ENCODE data around the gene ADGRA3. TPM values are rescaled to one million over a fixed set of nuclear protein-coding genes. Genes with fewer than 3 reads are reported as not detected.

ADGRA3 gene
- total RNA-seq, result 100 to 1,000 TPM in 1 of 6 experiments, 10 to 100 TPM in 5; 25.0 to 146 (median 60.2) TPM
- long read RNA-seq, partial matches to known transcripts, result 3 of 9 reads
- long read RNA-seq, other reads (novel, unspliced or antisense), result 6 of 9 reads

- TF ChIP-seq POLR2A (IDR thresholded peaks at IDR 0.05) (peak; percentile 71), CTCF (IDR thresholded peaks at IDR 0.05) (no peak)
- intact Hi-C loops (cut with DNase I), result loop anchor here (5.0 to 10.0 kb wide), 2 partner anchors 79 to 81 kb away; no protein-coding TSS in a partner anchor
- H3K4me1 ChIP-seq, result peaks cover 0 to 28% (median 8%) of the 10 kb centered on the region in 4 donors
- peak; percentile 85 to 88 (median 86) for DNase-seq
- H3K4me3 ChIP-seq, result peak within 1 kb of the TSS; percentile 49 to 69 (median 62)
- no peaks in the 10 kb centered on the region for H3K36me3 ChIP-seq
- 3% methylated on average over 8 of the region's 74 CpGs for WGBS (ENCODE audit: insufficient coverage, low coverage, low lambda C conversion rate, missing lambda C conversion rate)
- peak; percentile 82 to 92 (median 84) for ATAC-seq
- no peaks in the 10 kb centered on the region for H3K27me3 ChIP-seq
- peak within 1 kb of the TSS; percentile 34 to 92 (median 85) for H3K27ac ChIP-seq
- no peaks in the 10 kb centered on the region for H3K9me3 ChIP-seq
Observed at GRCh38 chr4:22515888-22516541, at the start of gene ADGRA3. Gene ADGRA3, minus strand, starts transcription at chr4:22516066. Its CDS starts 282 bp downstream, at chr4:22515784.

- no peak overlapping the region for H3K4me3 ChIP-seq
- no peaks in the 10 kb centered on the region for H3K36me3 ChIP-seq
- H3K4me1 ChIP-seq, result no peaks in the 10 kb centered on the region
- H3K27ac ChIP-seq, result no peak overlapping the region
- ATAC-seq, result no peak
- no peak for DNase-seq
- TF ChIP-seq CTCF (IDR thresholded peaks at IDR 0.05) (no peak), POLR2A (IDR thresholded peaks at IDR 0.05) (no peak)
- no peaks in the 10 kb centered on the region for H3K27me3 ChIP-seq
- no peaks in the 10 kb centered on the region for H3K9me3 ChIP-seq
- intact Hi-C loops (cut with DNase I), result no loop called here
Observed at GRCh38 chr4:22556495-22556894, 40.6 kb upstream of the ADGRA3 start.

- Histone ChIP-seq H3K9me3 (no peaks in the 10 kb centered on the region), H3K27ac (no peak overlapping the region), H3K36me3 (no peaks in the 10 kb centered on the region), H3K27me3 (no peaks in the 10 kb centered on the region), H3K4me1 (no peaks in the 10 kb centered on the region), H3K4me3 (no peak overlapping the region)
- no peak for DNase-seq
- no peak for ATAC-seq
- WGBS (ENCODE audit: insufficient coverage, low coverage, low lambda C conversion rate, missing lambda C conversion rate), result 52% methylated on average over 2 of the region's 2 CpGs
- TF ChIP-seq CTCF (IDR thresholded peaks at IDR 0.05) (no peak), POLR2A (IDR thresholded peaks at IDR 0.05) (no peak)
- intact Hi-C loops (cut with DNase I), result no loop called here
Observed at GRCh38 chr4:22554670-22555069, 38.8 kb upstream of the ADGRA3 start.

- H3K27me3 ChIP-seq, result no peaks in the 10 kb centered on the region
- no peak for TF ChIP-seq POLR2A (IDR thresholded peaks at IDR 0.05)
- TF ChIP-seq CTCF (IDR thresholded peaks at IDR 0.05), result no peak
- no peak for DNase-seq
- intact Hi-C loops (cut with DNase I), result no loop called here
- H3K36me3 ChIP-seq, result no peaks in the 10 kb centered on the region
- H3K4me1 ChIP-seq, result no peaks in the 10 kb centered on the region
- ATAC-seq, result no peak
- 65% methylated on average over 3 of the region's 3 CpGs for WGBS (ENCODE audit: insufficient coverage, low coverage, low lambda C conversion rate, missing lambda C conversion rate)
- H3K4me3 ChIP-seq, result no peak overlapping the region
- no peak overlapping the region for H3K27ac ChIP-seq
- no peaks in the 10 kb centered on the region for H3K9me3 ChIP-seq
Observed at GRCh38 chr4:22553560-22553959, 37.7 kb upstream of the ADGRA3 start.
